ENCODE measurements around the gene TBC1D22A. TPM values are rescaled to one million over a fixed set of nuclear protein-coding genes. Genes with fewer than 3 reads are reported as not detected.

Gene TBC1D22A
- total RNA-seq, 4 donors from 2014 or later: 9.2 to 45.3 (median 22.8) TPM

GRCh38 chr22:47175151-47176025 is 412.9 kb downstream of the TBC1D22A start:
- DNase-seq: peak; percentile 11 to 38
- intact Hi-C loops (cut with DNase I; ENCODE audit: low total_unique reads): no loop called here
- H3K36me3 ChIP-seq: no peaks in the 10 kb centered on the region
- no peaks in the 10 kb centered on the region for H3K27me3 ChIP-seq
- no peak overlapping the region for H3K27ac ChIP-seq
- TF ChIP-seq, protein P1, sequence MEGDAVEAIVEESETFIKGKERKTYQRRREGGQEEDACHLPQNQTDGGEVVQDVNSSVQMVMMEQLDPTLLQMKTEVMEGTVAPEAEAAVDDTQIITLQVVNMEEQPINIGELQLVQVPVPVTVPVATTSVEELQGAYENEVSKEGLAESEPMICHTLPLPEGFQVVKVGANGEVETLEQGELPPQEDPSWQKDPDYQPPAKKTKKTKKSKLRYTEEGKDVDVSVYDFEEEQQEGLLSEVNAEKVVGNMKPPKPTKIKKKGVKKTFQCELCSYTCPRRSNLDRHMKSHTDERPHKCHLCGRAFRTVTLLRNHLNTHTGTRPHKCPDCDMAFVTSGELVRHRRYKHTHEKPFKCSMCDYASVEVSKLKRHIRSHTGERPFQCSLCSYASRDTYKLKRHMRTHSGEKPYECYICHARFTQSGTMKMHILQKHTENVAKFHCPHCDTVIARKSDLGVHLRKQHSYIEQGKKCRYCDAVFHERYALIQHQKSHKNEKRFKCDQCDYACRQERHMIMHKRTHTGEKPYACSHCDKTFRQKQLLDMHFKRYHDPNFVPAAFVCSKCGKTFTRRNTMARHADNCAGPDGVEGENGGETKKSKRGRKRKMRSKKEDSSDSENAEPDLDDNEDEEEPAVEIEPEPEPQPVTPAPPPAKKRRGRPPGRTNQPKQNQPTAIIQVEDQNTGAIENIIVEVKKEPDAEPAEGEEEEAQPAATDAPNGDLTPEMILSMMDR (IDR thresholded peaks at IDR 0.05): no peak
- no peaks in the 10 kb centered on the region for H3K9me3 ChIP-seq
- no peak overlapping the region for H3K4me3 ChIP-seq
- no peaks in the 10 kb centered on the region for H3K4me1 ChIP-seq

DNA sequence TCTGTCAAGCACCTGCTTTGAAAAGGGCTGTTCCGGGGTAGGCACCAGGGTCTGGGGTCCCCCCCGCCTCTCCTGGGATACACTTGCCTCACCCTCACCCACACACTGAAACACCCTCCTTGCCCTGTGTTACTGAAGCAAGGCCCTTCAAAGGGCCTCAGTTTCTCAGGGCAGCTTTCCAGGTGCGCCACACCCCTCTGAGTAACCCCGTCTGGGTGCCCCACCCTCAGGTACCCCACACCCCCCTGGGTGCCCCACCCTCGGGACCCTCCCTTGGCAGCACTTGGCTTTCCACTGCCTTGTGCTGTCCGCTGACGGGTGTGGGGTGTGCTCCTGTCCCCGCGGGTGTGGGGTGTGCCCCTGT is 413.6 kb downstream of the TBC1D22A start:
- TF ChIP-seq, protein P1 (IDR thresholded peaks at IDR 0.05): no peak
- no peak for TF ChIP-seq POLR2A (IDR thresholded peaks at IDR 0.05)
- H3K27ac ChIP-seq: no peak overlapping the region
- DNase-seq: peak in 1 of 2 donors; percentile 12
- no peaks in the 10 kb centered on the region for H3K27me3 ChIP-seq
- H3K36me3 ChIP-seq: no peaks in the 10 kb centered on the region
- H3K4me1 ChIP-seq: no peaks in the 10 kb centered on the region
- no peaks in the 10 kb centered on the region for H3K9me3 ChIP-seq
- no peak overlapping the region for H3K4me3 ChIP-seq
- intact Hi-C loops (cut with DNase I; ENCODE audit: low total_unique reads): no loop called here

DNA sequence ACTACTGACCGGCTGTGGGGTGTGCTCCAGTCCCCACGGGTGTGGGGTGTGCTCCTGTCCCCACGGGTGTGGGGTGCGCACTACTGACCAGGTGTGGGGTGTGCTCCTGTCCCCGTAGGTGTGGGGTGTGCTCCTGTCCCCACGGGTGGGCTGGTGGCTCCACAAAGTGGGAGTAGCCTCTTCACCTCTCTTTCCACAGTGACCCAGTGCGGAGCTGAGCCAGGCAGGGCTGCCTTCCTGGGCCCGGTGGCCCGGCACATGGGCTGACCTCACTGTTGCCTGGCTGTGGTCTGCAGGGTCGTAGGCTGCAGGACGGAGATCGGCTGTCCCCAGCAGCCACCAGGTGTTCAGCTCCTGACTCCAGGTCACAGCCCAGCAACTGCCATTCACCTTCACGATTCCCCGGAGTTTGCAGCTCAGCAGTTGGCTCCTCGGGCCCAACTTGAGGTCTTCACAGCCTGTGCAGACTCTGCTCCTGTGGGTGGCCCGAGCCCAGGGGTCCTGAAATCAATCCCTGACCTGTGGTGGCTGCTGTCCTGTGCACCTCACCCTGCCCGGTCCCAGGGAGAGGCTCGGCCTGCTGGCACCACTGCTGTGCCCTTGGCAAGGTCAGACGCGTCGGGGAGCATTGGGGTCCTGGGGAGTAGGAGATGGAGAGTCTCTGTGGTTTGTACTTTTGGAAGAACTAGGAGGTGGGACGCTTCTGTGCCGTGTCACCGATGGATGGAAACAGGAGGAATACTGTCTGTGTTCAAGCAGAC is 414.3 kb downstream of the TBC1D22A start:
- TF ChIP-seq, protein P1 (IDR thresholded peaks at IDR 0.05): no peak
- TF ChIP-seq POLR2A (IDR thresholded peaks at IDR 0.05): no peak
- no peaks in the 10 kb centered on the region for H3K4me1 ChIP-seq
- H3K9me3 ChIP-seq: no peaks in the 10 kb centered on the region
- H3K4me3 ChIP-seq: no peak overlapping the region
- no peaks in the 10 kb centered on the region for H3K27me3 ChIP-seq
- DNase-seq: peak in 1 of 2 donors; percentile 10
- no peaks in the 10 kb centered on the region for H3K36me3 ChIP-seq
- intact Hi-C loops (cut with DNase I; ENCODE audit: low total_unique reads): no loop called here
- no peak overlapping the region for H3K27ac ChIP-seq

- no peaks in the 10 kb centered on the region for H3K27me3 ChIP-seq
- TF ChIP-seq, protein P1 (IDR thresholded peaks at IDR 0.05): no peak
- no peak for TF ChIP-seq POLR2A (IDR thresholded peaks at IDR 0.05)
- no peaks in the 10 kb centered on the region for H3K4me1 ChIP-seq
- H3K36me3 ChIP-seq: no peaks in the 10 kb centered on the region
- H3K9me3 ChIP-seq: no peaks in the 10 kb centered on the region
- no peak overlapping the region for H3K4me3 ChIP-seq
- H3K27ac ChIP-seq: no peak overlapping the region
- DNase-seq: peak in 1 of 2 donors; percentile 8
- intact Hi-C loops (cut with DNase I; ENCODE audit: low total_unique reads): no loop called here
These were observed 414.9 kb downstream of the TBC1D22A start for GRCh38 chr22:47177334-47177815.

GRCh38 chr22:47178339-47178738 is 415.9 kb downstream of the TBC1D22A start:
- H3K27ac ChIP-seq: no peak overlapping the region
- no peaks in the 10 kb centered on the region for H3K9me3 ChIP-seq
- peak in 1 of 2 donors; percentile 0 for DNase-seq
- H3K27me3 ChIP-seq: no peaks in the 10 kb centered on the region
- H3K4me3 ChIP-seq: no peak overlapping the region
- TF ChIP-seq, protein P1 (IDR thresholded peaks at IDR 0.05): no peak
- TF ChIP-seq POLR2A (IDR thresholded peaks at IDR 0.05): no peak
- no peaks in the 10 kb centered on the region for H3K4me1 ChIP-seq
- intact Hi-C loops (cut with DNase I; ENCODE audit: low total_unique reads): no loop called here
- H3K36me3 ChIP-seq: no peaks in the 10 kb centered on the region
